DOHH2 (cell line): ENCODE results near the gene CYBA.

Source experiments
- H3F3A ChIP-seq: fragments of 200-600 bp; sonication (generic), shearing (Covaris generic); 2 replicates; pipeline ENCODE4 v1.6.0; 2016; ENCODE audit warnings: antibody characterized with exemption, mild to moderate bottlenecking; ENCODE audit not compliant: control insufficient read depth, insufficient read depth
- H3K27ac ChIP-seq: fragments of 200-600 bp; sonication (generic); 2 replicates; pipeline ENCODE4 v1.5.1; 2014; ENCODE audit warnings: low read depth, mild to moderate bottlenecking, low read length, moderate library complexity
- H3K27me3 ChIP-seq: fragments of 200-600 bp; sonication (generic); 2 replicates; pipeline ENCODE4 v1.6.1; 2014; ENCODE audit warnings: mild to moderate bottlenecking, low read length, mixed read lengths; ENCODE audit not compliant: control insufficient read depth
- H3K36me3 ChIP-seq: fragments of 200-600 bp; sonication (generic); 2 replicates; pipeline ENCODE4 v1.6.1; 2014; ENCODE audit warnings: mild to moderate bottlenecking, low read length, moderate library complexity, mixed read lengths; ENCODE audit not compliant: control insufficient read depth
- H3K4me1 ChIP-seq: fragments of 200-600 bp; sonication (generic); 2 replicates; pipeline ENCODE4 v1.6.1; 2014; ENCODE audit warnings: mild to moderate bottlenecking, low read length, mixed read lengths; ENCODE audit not compliant: control insufficient read depth
- H3K4me2 ChIP-seq: fragments of 200-600 bp; sonication (generic); 2 replicates; pipeline ENCODE4 v1.6.0; 2014; ENCODE audit warnings: mild to moderate bottlenecking, low read length, moderate library complexity
- H3K4me3 ChIP-seq: fragments of 200-600 bp; sonication (generic); 2 replicates; pipeline ENCODE4 v1.5.1; 2014; ENCODE audit warnings: mild to moderate bottlenecking, low read length, mixed read lengths
- H3K79me2 ChIP-seq: fragments of 200-600 bp; sonication (generic); 2 replicates; pipeline ENCODE4 v1.6.1; 2014; ENCODE audit warnings: mild to moderate bottlenecking, low read length, mixed read lengths; ENCODE audit not compliant: control insufficient read depth
- H3K9me2 ChIP-seq: fragments of 200-600 bp; sonication (generic); replicated peaks from 2 replicates; pipeline ENCODE4 v1.6.1; 2014; ENCODE audit warnings: mild to moderate bottlenecking, low read length, mixed read lengths; ENCODE audit not compliant: control insufficient read depth
- H3K9me3 ChIP-seq: fragments of 200-600 bp; sonication (generic); 2 replicates; pipeline ENCODE4 v1.6.1; 2014; ENCODE audit warnings: antibody characterized with exemption, low read length, mixed read lengths; ENCODE audit not compliant: control insufficient read depth, insufficient read depth
- H4K20me1 ChIP-seq: fragments of 200-600 bp; sonication (generic); 2 replicates; pipeline ENCODE4 v1.6.0; 2014; ENCODE audit warnings: low read depth, mild to moderate bottlenecking, antibody characterized with exemption, low read length, moderate library complexity; ENCODE audit not compliant: control insufficient read depth, insufficient read depth
- EZH2phosphoT487 ChIP-seq: fragments of 200-600 bp; sonication (generic); IDR thresholded peaks from 2 replicates; pipeline ENCODE4 v1.6.1; 2017; ENCODE audit warnings: borderline replicate concordance, mild to moderate bottlenecking, antibody characterized with exemption, low read length, moderate library complexity, mixed read lengths
- TF ChIP-seq, protein P1 (sequence below): fragments of 200-600 bp; sonication (generic); IDR thresholded peaks from one replicate; pipeline ENCODE4 v1.5.1; 2014; ENCODE audit warnings: antibody characterized with exemption, mild to moderate bottlenecking, low read depth, low read length; ENCODE audit not compliant: poor library complexity, severe bottlenecking

The CYBA gene

DNA sequence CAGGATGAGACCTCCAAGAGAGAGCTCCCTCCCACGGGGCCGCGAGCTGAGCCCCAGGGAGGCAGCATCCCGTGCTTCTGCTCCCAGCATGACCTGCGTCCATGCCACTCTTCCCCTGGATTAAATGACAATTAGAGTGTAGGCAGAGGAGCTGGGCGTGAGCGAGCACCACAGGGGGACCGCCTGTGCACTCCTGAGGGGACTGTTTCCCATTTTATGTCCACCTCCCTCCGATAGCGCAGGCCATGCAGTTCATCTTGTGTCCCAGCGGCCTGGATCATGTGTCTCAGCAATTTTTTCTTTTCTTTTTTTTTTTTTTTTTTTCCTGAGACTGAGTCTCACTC, 18.3 kb downstream of the CYBA start:
- H3K36me3 ChIP-seq = peaks cover 49% of the 10 kb centered on the region
- no peak overlapping the region for H3K4me2 ChIP-seq

DNA sequence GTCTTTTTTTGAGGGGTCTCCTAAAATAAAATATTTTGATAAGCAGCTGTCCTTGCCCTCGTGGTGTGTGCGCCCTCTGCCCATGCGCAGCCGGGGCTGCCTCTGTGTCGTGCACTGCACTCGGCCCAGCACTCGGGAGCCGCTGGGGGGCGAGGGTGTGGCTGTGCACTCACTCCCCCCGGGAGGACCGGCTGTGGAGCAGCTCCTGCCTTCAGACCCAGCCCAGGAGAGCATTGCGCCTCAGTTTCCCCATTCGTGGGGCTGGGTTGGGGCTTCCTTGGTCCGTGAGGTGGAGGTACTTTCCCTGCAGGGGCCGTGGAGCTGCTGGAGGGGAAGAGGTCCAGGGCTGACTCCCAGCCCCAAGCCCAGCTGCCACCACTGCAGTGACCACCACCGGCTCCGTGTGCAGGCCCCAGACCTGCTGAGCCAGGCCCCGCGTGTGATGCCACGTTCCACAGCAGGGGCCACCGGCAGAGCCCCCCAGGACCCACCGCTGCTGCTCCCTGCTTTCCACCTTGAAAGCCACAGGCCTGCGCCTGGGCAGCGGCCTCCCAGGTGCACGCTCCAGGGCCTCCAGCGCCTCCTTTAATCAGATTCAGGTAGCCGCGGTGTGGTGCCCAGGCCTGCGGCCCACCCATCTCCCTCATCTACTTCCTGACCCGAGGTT, 18.8 kb downstream of the CYBA start:
- H3K27ac ChIP-seq = no peak overlapping the region

More for the DNA sequence above, 18.3 kb downstream of the CYBA start:
- Histone ChIP-seq H3K27me3 (no peaks in the 10 kb centered on the region; the same call in 1 of the 2 replicates), H3K9me2 (no peaks in the 10 kb centered on the region), H3K9me3 (no peaks in the 10 kb centered on the region), H3K4me3 (no peak overlapping the region), H3F3A (peaks cover 7% of the 10 kb centered on the region), H3K27ac (no peak overlapping the region), H3K79me2 (no peaks in the 10 kb centered on the region), H3K4me1 (peaks cover 50% of the 10 kb centered on the region), H4K20me1 (no peaks in the 10 kb centered on the region)
- TF ChIP-seq, protein P1, sequence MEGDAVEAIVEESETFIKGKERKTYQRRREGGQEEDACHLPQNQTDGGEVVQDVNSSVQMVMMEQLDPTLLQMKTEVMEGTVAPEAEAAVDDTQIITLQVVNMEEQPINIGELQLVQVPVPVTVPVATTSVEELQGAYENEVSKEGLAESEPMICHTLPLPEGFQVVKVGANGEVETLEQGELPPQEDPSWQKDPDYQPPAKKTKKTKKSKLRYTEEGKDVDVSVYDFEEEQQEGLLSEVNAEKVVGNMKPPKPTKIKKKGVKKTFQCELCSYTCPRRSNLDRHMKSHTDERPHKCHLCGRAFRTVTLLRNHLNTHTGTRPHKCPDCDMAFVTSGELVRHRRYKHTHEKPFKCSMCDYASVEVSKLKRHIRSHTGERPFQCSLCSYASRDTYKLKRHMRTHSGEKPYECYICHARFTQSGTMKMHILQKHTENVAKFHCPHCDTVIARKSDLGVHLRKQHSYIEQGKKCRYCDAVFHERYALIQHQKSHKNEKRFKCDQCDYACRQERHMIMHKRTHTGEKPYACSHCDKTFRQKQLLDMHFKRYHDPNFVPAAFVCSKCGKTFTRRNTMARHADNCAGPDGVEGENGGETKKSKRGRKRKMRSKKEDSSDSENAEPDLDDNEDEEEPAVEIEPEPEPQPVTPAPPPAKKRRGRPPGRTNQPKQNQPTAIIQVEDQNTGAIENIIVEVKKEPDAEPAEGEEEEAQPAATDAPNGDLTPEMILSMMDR = no peak
- TF ChIP-seq EZH2phosphoT487 = no peak

DNA sequence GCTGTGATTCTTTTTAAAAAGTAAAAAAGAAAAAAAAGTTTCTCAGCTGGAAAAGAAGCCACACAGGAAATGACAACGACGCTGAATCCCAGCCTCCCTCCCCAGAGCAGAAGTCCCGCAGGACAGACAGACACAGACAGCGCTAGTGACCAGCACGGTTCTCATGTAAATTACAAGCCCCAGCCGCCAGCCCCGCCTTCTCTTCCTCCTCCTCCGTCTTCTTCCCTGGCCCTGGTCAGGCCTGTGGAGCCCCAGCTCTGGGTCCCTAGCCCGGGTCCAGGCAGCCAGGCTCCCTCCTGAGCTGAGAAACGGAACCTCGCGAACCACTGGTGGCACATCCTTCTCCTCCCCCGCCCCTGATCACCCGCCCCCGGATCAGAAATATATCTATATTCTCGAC, 19.5 kb downstream of the CYBA start:
- Histone ChIP-seq H3K4me3 (no peak overlapping the region), H3K27ac (no peak overlapping the region), H3K27me3 (no peaks in the 10 kb centered on the region), H3K4me1 (peaks cover 43% of the 10 kb centered on the region), H3K9me2 (no peaks in the 10 kb centered on the region), H3K79me2 (no peaks in the 10 kb centered on the region), H4K20me1 (no peaks in the 10 kb centered on the region; the same call in 1 of the 2 replicates), H3K9me3 (no peaks in the 10 kb centered on the region), H3K4me2 (no peak overlapping the region), H3F3A (0 out of 2 replicates have a peak, but pooled peaks cover 7% of the 10 kb centered on the region), H3K36me3 (peaks cover 59% of the 10 kb centered on the region)
- TF ChIP-seq, protein P1 = no peak
- no peak for TF ChIP-seq EZH2phosphoT487

More for the DNA sequence above, 18.8 kb downstream of the CYBA start:
- peaks cover 44% of the 10 kb centered on the region for H3K4me1 ChIP-seq
- no peak overlapping the region for H3K4me3 ChIP-seq
- TF ChIP-seq, protein P1 = no peak
- no peak for TF ChIP-seq EZH2phosphoT487
- H3K36me3 ChIP-seq = peaks cover 54% of the 10 kb centered on the region
- no peak overlapping the region for H3K4me2 ChIP-seq
- H3K9me2 ChIP-seq = no peaks in the 10 kb centered on the region
- H3K9me3 ChIP-seq = no peaks in the 10 kb centered on the region
- H3K79me2 ChIP-seq = no peaks in the 10 kb centered on the region
- no peaks in the 10 kb centered on the region; the same call in 1 of the 2 replicates for H4K20me1 ChIP-seq
- no peaks in the 10 kb centered on the region for H3K27me3 ChIP-seq
- 0 out of 2 replicates have a peak, but pooled peaks cover 7% of the 10 kb centered on the region for H3F3A ChIP-seq
